MM.1S (cell line): ENCODE measurements around the gene LRRD1.

Source experiments
- DNase-seq: peaks from one replicate; pipeline ENCODE4 v3.0.0-alpha.2; 2015
- H2AFZ ChIP-seq: fragments of 300-600 bp; sonication (generic); 2 replicates; pipeline ENCODE4 v1.6.0; 2016; ENCODE audit warnings: antibody characterized with exemption, low read length
- H3F3A ChIP-seq: fragments of 300-600 bp; sonication (generic); 2 replicates; pipeline ENCODE4 v1.6.1; 2016; ENCODE audit warnings: mild to moderate bottlenecking, antibody characterized with exemption, low read length, moderate library complexity, mixed read lengths; ENCODE audit not compliant: insufficient read depth
- H3K27ac ChIP-seq: fragments of 300-600 bp; sonication (generic); 2 replicates; pipeline ENCODE4 v1.5.1; 2016; ENCODE audit warnings: mild to moderate bottlenecking, low read length
- H3K27me3 ChIP-seq: fragments of 300-600 bp; sonication (generic); replicated peaks from 2 replicates; pipeline ENCODE4 v1.6.0; 2016; ENCODE audit warnings: low read length; ENCODE audit not compliant: insufficient read depth
- H3K36me3 ChIP-seq: fragments of 300-600 bp; sonication (generic); replicated peaks from 2 replicates; pipeline ENCODE4 v1.6.1; 2016; ENCODE audit warnings: mild to moderate bottlenecking, low read length, mixed read lengths; ENCODE audit not compliant: insufficient read depth
- H3K4me1 ChIP-seq: fragments of 300-600 bp; sonication (generic); 2 replicates; pipeline ENCODE4 v1.6.1; 2016; ENCODE audit warnings: low read length, mixed read lengths
- H3K4me2 ChIP-seq: fragments of 300-600 bp; sonication (generic); 2 replicates; pipeline ENCODE4 v1.6.0; 2016; ENCODE audit warnings: low read depth, low read length
- H3K4me3 ChIP-seq: fragments of 300-600 bp; sonication (generic); 2 replicates; pipeline ENCODE4 v1.5.1; 2016; ENCODE audit warnings: low read length, mixed read lengths
- H3K79me2 ChIP-seq: fragments of 300-600 bp; sonication (generic); 2 replicates; pipeline ENCODE4 v1.6.1; 2016; ENCODE audit warnings: mixed run types, low read length, mixed read lengths
- H3K9ac ChIP-seq: fragments of 300-600 bp; sonication (generic); 2 replicates; pipeline ENCODE4 v1.6.1; 2016; ENCODE audit warnings: low read length, mixed read lengths
- H3K9me2 ChIP-seq: fragments of 300-600 bp; sonication (generic); replicated peaks from 2 replicates; pipeline ENCODE4 v1.6.1; 2016; ENCODE audit warnings: mild to moderate bottlenecking, low read length, mixed read lengths; ENCODE audit not compliant: insufficient read depth
- H3K9me3 ChIP-seq: fragments of 300-600 bp; sonication (generic); replicated peaks from 2 replicates; pipeline ENCODE4 v1.6.1; 2016; ENCODE audit warnings: mild to moderate bottlenecking, low read length, mixed read lengths; ENCODE audit not compliant: insufficient read depth
- H4K20me1 ChIP-seq: fragments of 300-600 bp; sonication (generic); 2 replicates; pipeline ENCODE4 v1.6.1; 2016; ENCODE audit warnings: mild to moderate bottlenecking, low read length, moderate library complexity, mixed read lengths; ENCODE audit not compliant: insufficient read depth
- CTCF ChIP-seq: fragments of 300-600 bp; sonication (generic); IDR thresholded peaks from 2 replicates; pipeline ENCODE4 v1.5.1; 2016; ENCODE audit warnings: antibody characterized with exemption, low read length, mixed read lengths
- EZH2 ChIP-seq: fragments of 300-600 bp; sonication (generic); optimal IDR thresholded peaks from 2 replicates; pipeline ENCODE3; 2017; ENCODE audit warnings: low read depth, mild to moderate bottlenecking, antibody characterized with exemption, low read length, mixed read lengths
- EZH2phosphoT487 ChIP-seq: fragments of 300-600 bp; sonication (generic); IDR thresholded peaks from 2 replicates; pipeline ENCODE4 v1.6.1; 2018; ENCODE audit warnings: antibody characterized with exemption, low read length

Gene LRRD1

GRCh38 chr7:92133737-92134270 lies 45.1 kb downstream of the LRRD1 start:
- H3K4me3 ChIP-seq: peak overlapping the region; percentile 97
- H3K27me3 ChIP-seq: no peaks in the 10 kb centered on the region
- H3K9ac ChIP-seq: peak overlapping the region; percentile 87
- H3K4me2 ChIP-seq: peak overlapping the region; percentile 95
- peak; percentile 62 for DNase-seq
- no peaks in the 10 kb centered on the region for H3F3A ChIP-seq
- TF ChIP-seq CTCF (peak; percentile 87), EZH2 (no peak)
- peaks cover 49% of the 10 kb centered on the region for H3K79me2 ChIP-seq
- 0 out of 2 replicates have a peak, but pooled peaks cover 6% of the 10 kb centered on the region for H4K20me1 ChIP-seq
- H3K36me3 ChIP-seq: peaks cover 10% of the 10 kb centered on the region
- H3K9me3 ChIP-seq: no peaks in the 10 kb centered on the region
- peak overlapping the region; percentile 95 for H2AFZ ChIP-seq
- peak overlapping the region; percentile 84 for H3K27ac ChIP-seq
- H3K9me2 ChIP-seq: no peaks in the 10 kb centered on the region
- H3K4me1 ChIP-seq: 0 out of 2 replicates have a peak, but pooled peaks cover 4% of the 10 kb centered on the region

- peak overlapping the region; percentile 95 for H3K4me2 ChIP-seq
- H3K4me3 ChIP-seq: peak overlapping the region; percentile 97
- no peaks in the 10 kb centered on the region for H3F3A ChIP-seq
- H3K9ac ChIP-seq: peak overlapping the region; percentile 87
- TF ChIP-seq EZH2phosphoT487 (no peak), CTCF (no peak), EZH2 (no peak)
- DNase-seq: no peak
- peaks cover 10% of the 10 kb centered on the region for H3K36me3 ChIP-seq
- H4K20me1 ChIP-seq: 0 out of 2 replicates have a peak, but pooled peaks cover 6% of the 10 kb centered on the region
- no peaks in the 10 kb centered on the region for H3K9me3 ChIP-seq
- H3K27me3 ChIP-seq: no peaks in the 10 kb centered on the region
- H3K27ac ChIP-seq: peak overlapping the region; percentile 84; the same call in 1 of the 2 replicates
- H3K4me1 ChIP-seq: 0 out of 2 replicates have a peak, but pooled peaks cover 4% of the 10 kb centered on the region
- H3K79me2 ChIP-seq: peaks cover 49% of the 10 kb centered on the region
- no peaks in the 10 kb centered on the region for H3K9me2 ChIP-seq
- H2AFZ ChIP-seq: peak overlapping the region; percentile 95
Observed at GRCh38 chr7:92133133-92133736, 45.7 kb downstream of the LRRD1 start.

- H3F3A ChIP-seq: no peaks in the 10 kb centered on the region
- 0 out of 2 replicates have a peak, but pooled peaks cover 4% of the 10 kb centered on the region for H3K4me1 ChIP-seq
- TF ChIP-seq EZH2: no peak
- TF ChIP-seq EZH2phosphoT487: no peak
- TF ChIP-seq CTCF: no peak
- no peak overlapping the region for H2AFZ ChIP-seq
- DNase-seq: no peak
- H4K20me1 ChIP-seq: 0 out of 2 replicates have a peak, but pooled peaks cover 6% of the 10 kb centered on the region
- H3K9me3 ChIP-seq: no peaks in the 10 kb centered on the region
- H3K4me3 ChIP-seq: no peak overlapping the region
- no peaks in the 10 kb centered on the region for H3K27me3 ChIP-seq
- H3K36me3 ChIP-seq: peaks cover 16% of the 10 kb centered on the region
- no peak overlapping the region for H3K9ac ChIP-seq
- peaks cover 49% of the 10 kb centered on the region for H3K79me2 ChIP-seq
- no peak overlapping the region for H3K27ac ChIP-seq
- peak overlapping the region; percentile 95; the same call in 1 of the 2 replicates for H3K4me2 ChIP-seq
- H3K9me2 ChIP-seq: no peaks in the 10 kb centered on the region
Observed at GRCh38 chr7:92131764-92132330, 47.1 kb downstream of the LRRD1 start.
